K562 (cell line): ENCODE measurements around the gene KLK2. TPM values are rescaled to one million over a fixed set of nuclear protein-coding genes. Genes with fewer than 3 reads are reported as not detected.

ENCODE experiments used
- BCOR ChIP-seq: fragments of 450-650 bp; IDR thresholded peaks from 2 replicates; pipeline ENCODE4 v1.6.1; 2016
- GTF2A2 ChIP-seq: IDR thresholded peaks from 2 replicates; pipeline ENCODE4 v1.6.1; 2016; ENCODE audit warnings: mild to moderate bottlenecking, missing genetic modification characterization, missing compliant biosample characterization
- HMG20B ChIP-seq: fragments of 250-450 bp; sonication (Bioruptor Pico); IDR thresholded peaks from 2 replicates; pipeline ENCODE4 v1.5.0; 2021; ENCODE audit warnings: mild to moderate bottlenecking
- KLF16 ChIP-seq: IDR thresholded peaks from 2 replicates; pipeline ENCODE4 v1.6.1; 2016; ENCODE audit warnings: antibody characterized with exemption
- NEUROD1 ChIP-seq: fragments of 150-350 bp; IDR thresholded peaks from 2 replicates; pipeline ENCODE4 v1.6.1; 2014; ENCODE audit warnings: borderline replicate concordance, low read length, low read depth; ENCODE audit not compliant: partially characterized antibody
- POLR2AphosphoS2 ChIP-seq: IDR thresholded peaks from 2 replicates; pipeline ENCODE4 v1.6.1; 2012; ENCODE audit warnings: low read length, improper control_type of control experiment
- POLR2H ChIP-seq: IDR thresholded peaks from 2 replicates; pipeline ENCODE4 v1.6.1; 2016; ENCODE audit warnings: missing genetic modification characterization, low read depth, mild to moderate bottlenecking, control low read depth, missing compliant biosample characterization, moderate library complexity
- PTBP1 ChIP-seq: fragments of 200-400 bp; formaldehyde crosslinking; IDR thresholded peaks from 2 replicates; pipeline ENCODE4 v1.6.1; 2017; ENCODE audit warnings: low read depth, low read length
- SMARCA5 ChIP-seq: fragments of 450-650 bp; IDR thresholded peaks from 2 replicates; pipeline ENCODE4 v1.6.1; 2016
- TAF1 ChIP-seq: IDR thresholded peaks from 2 replicates; pipeline ENCODE4 v1.6.1; 2011; ENCODE audit warnings: mild to moderate bottlenecking, low read length, moderate library complexity; ENCODE audit not compliant: insufficient read depth, control insufficient read depth, severe bottlenecking; ENCODE audit errors: extremely low read depth
- YY1 ChIP-seq, 3 experiments: IDR thresholded peaks; 2 replicates each; pipeline ENCODE4 v1.6.1; 2011; ENCODE audit warnings: low read length in 2 of 3, mild to moderate bottlenecking in 2 of 3, moderate library complexity in 2 of 3, borderline replicate concordance in 1 of 3, control low read depth in 1 of 3, low read depth in 1 of 3; ENCODE audit not compliant: insufficient read depth in 3 of 3, insufficient replicate concordance in 2 of 3, control insufficient read depth in 1 of 3, insufficient read length in 1 of 3; ENCODE audit errors: extremely low read depth in 1 of 3
- ZNF57 ChIP-seq: fragments of 450-650 bp; formaldehyde crosslinking; IDR thresholded peaks from 2 replicates; pipeline ENCODE4 v1.4.0; 2020; ENCODE audit warnings: mild to moderate bottlenecking, moderate library complexity
- polyA plus RNA-seq, 8 experiments: library from polyadenylated mRNA; depleted of rRNA in 4 of 8; stranded (reverse) in 5 of 8; unstranded in 3 of 8; fragments of >200 nt; fragmentation: Nextera tagmentation in 2 of 8; fragmentation: Illumina TruSeq in 1 of 8; extraction: Ambion mirVana in 2 of 8; extraction: Trizol in 1 of 8; gene quantifications; 2 replicates each; pipeline versions ENCODE4 v1.2.1 to v1.2.3, GENCODE V29; 2011 to 2014; ENCODE audit warnings: inconsistent platforms in 1 of 8, missing spikeins in 1 of 8
- total RNA-seq, 7 experiments: library from RNA; depleted of rRNA in 6 of 7; stranded (reverse); fragments of >200 nt in 6 of 7; fragmentation: Illumina TruSeq in 2 of 7; extraction: Trizol in 2 of 7; gene quantifications; 2 replicates each; pipeline versions ENCODE4 v1.2.1 to v1.2.3, GENCODE V29; 2011 to 2021; ENCODE audit warnings: low replicate concordance in 1 of 7
- TF ChIP-seq, protein P1 (sequence below): fragments of 450-650 bp; IDR thresholded peaks from 2 replicates; pipeline ENCODE4 v1.6.1; 2018; ENCODE audit not compliant: partially characterized antibody
- TF ChIP-seq, protein P2 (sequence below), 2 experiments: fragments of 450-650 bp; formaldehyde crosslinking in 1 of 2; IDR thresholded peaks; 2 replicates each; pipeline versions ENCODE4 v1.4.0 to v1.6.1; 2014 to 2020; ENCODE audit warnings: mild to moderate bottlenecking in 2 of 2, borderline replicate concordance in 1 of 2, low read depth in 1 of 2

The KLK2 gene
- total and polyA plus RNA-seq, 9 of the 15 experiments (the other 6 are each of a cell fraction or from before 2014, with no cell fraction given), result 0.11 to 0.47 (median 0.23) TPM; not detected in 1

DNA sequence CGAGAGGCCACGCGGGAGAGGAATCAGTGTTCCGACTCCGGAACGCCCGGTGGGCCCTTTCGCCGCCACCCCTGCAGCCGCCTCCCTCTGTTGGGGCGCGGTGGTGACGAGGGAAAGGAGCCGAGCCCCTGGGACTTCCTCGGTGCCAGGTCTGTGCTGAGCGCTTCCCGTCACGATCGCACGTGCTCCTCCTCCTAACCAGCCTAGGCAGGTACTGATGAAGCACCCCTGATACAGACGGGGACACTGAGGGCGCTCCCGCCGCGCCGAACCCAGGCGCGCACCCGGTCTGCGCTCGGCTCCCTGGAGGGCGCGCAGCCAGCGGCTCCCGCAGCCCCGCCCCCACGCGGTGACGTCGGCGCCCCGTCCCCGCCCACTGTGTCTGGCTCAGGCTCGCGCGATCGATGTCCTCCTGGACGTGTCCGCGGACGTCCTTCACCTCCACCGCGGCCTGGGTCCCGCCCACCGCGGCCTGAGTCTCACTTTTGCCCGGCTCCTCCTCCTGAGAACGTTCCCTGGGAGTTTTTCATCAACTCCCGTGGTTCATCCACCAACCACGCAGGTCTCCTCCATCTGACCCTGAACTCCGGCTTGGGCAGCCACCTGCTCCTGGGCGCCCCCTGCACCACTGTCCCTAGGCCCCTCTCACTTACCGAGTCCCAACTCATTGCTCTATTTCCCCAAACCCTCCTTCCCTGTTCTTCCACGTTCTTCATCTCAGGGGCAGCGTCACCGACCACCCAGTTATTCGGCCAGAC is 37.3 kb upstream of the KLK2 start (continued):
- 0 out of 2 replicates have a peak, but pooled peaks have one; percentile 4 for TF ChIP-seq PTBP1
- TF ChIP-seq ZNF57 (CRISPR knock-in tag), result 0 out of 2 replicates have a peak, but pooled peaks have one; percentile 61
- peak; percentile 32; the same call in 1 of the 2 replicates for TF ChIP-seq BCOR
- no peak for TF ChIP-seq SMARCA5
- TF ChIP-seq KLF16, result no peak
- TF ChIP-seq POLR2AphosphoS2, result no peak
- TF ChIP-seq TAF1, result peak; percentile 27
- TF ChIP-seq, protein P1, sequence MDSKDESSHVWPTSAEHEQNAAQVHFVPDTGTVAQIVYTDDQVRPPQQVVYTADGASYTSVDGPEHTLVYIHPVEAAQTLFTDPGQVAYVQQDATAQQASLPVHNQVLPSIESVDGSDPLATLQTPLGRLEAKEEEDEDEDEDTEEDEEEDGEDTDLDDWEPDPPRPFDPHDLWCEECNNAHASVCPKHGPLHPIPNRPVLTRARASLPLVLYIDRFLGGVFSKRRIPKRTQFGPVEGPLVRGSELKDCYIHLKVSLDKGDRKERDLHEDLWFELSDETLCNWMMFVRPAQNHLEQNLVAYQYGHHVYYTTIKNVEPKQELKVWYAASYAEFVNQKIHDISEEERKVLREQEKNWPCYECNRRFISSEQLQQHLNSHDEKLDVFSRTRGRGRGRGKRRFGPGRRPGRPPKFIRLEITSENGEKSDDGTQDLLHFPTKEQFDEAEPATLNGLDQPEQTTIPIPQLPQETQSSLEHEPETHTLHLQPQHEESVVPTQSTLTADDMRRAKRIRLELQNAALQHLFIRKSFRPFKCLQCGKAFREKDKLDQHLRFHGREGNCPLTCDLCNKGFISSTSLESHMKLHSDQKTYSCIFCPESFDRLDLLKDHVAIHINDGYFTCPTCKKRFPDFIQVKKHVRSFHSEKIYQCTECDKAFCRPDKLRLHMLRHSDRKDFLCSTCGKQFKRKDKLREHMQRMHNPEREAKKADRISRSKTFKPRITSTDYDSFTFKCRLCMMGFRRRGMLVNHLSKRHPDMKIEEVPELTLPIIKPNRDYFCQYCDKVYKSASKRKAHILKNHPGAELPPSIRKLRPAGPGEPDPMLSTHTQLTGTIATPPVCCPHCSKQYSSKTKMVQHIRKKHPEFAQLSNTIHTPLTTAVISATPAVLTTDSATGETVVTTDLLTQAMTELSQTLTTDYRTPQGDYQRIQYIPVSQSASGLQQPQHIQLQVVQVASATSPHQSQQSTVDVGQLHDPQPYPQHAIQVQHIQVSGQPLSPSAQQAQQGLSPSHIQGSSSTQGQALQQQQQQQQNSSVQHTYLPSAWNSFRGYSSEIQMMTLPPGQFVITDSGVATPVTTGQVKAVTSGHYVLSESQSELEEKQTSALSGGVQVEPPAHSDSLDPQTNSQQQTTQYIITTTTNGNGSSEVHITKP, result no peak
- TF ChIP-seq YY1 (IDR thresholded peaks at IDR 0.05; ENCODE audit: borderline replicate concordance in 1 of 3, control insufficient read depth in 1 of 3, extremely low read depth in 1 of 3, insufficient read depth in 3 of 3, insufficient read length in 1 of 3, insufficient replicate concordance in 2 of 3, low read depth in 1 of 3, low read length in 2 of 3), result peak in 1 of 3 experiments; percentile 24
- no peak for TF ChIP-seq HMG20B (CRISPR knock-in tag)
- no peak for TF ChIP-seq GTF2A2 (tag)
- TF ChIP-seq, protein P2, sequence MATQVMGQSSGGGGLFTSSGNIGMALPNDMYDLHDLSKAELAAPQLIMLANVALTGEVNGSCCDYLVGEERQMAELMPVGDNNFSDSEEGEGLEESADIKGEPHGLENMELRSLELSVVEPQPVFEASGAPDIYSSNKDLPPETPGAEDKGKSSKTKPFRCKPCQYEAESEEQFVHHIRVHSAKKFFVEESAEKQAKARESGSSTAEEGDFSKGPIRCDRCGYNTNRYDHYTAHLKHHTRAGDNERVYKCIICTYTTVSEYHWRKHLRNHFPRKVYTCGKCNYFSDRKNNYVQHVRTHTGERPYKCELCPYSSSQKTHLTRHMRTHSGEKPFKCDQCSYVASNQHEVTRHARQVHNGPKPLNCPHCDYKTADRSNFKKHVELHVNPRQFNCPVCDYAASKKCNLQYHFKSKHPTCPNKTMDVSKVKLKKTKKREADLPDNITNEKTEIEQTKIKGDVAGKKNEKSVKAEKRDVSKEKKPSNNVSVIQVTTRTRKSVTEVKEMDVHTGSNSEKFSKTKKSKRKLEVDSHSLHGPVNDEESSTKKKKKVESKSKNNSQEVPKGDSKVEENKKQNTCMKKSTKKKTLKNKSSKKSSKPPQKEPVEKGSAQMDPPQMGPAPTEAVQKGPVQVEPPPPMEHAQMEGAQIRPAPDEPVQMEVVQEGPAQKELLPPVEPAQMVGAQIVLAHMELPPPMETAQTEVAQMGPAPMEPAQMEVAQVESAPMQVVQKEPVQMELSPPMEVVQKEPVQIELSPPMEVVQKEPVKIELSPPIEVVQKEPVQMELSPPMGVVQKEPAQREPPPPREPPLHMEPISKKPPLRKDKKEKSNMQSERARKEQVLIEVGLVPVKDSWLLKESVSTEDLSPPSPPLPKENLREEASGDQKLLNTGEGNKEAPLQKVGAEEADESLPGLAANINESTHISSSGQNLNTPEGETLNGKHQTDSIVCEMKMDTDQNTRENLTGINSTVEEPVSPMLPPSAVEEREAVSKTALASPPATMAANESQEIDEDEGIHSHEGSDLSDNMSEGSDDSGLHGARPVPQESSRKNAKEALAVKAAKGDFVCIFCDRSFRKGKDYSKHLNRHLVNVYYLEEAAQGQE (IDR thresholded peaks at IDR 0.05; ENCODE audit: borderline replicate concordance), result peak; percentile 50
- TF ChIP-seq, protein P2 (CRISPR knock-in tag; IDR thresholded peaks at IDR 0.05; ENCODE audit: low read depth), result no peak; the same call in 1 of the 2 replicates
- TF ChIP-seq POLR2H, result no peak
- TF ChIP-seq NEUROD1, result no peak
